ENCODE results near the gene ATP6V1F.

- no peak for TF ChIP-seq CTCF (IDR thresholded peaks at IDR 0.05)
- TF ChIP-seq EZH2phosphoT487 (IDR thresholded peaks at IDR 0.05), result no peak
- no peak for TF ChIP-seq EZH2 (IDR thresholded peaks at IDR 0.05)
Measured at GRCh38 chr7:128848289-128849155, 14.1 kb upstream of the ATP6V1F start.
